Sigmoid colon (tissue), 7 donors: ENCODE data around the gene KCNQ1OT1. TPM values are rescaled to one million over a fixed set of nuclear protein-coding genes. Genes with fewer than 3 reads are reported as not detected.

Experiments
- DNase-seq: peaks from one replicate; pipeline ENCODE4 v3.0.0-alpha.2; 2019
- H3K27ac ChIP-seq, 4 donors: fragments of 200-600 bp; sonication (generic); one replicate each; pipeline ENCODE4 v1.5.1; 2016 to 2019; ENCODE audit warnings: mild to moderate bottlenecking in 1 of 4
- H3K27me3 ChIP-seq, 3 donors: fragments of 200-600 bp; sonication (generic); one replicate each; pipeline ENCODE4 v1.5.1; 2019; ENCODE audit warnings: mild to moderate bottlenecking in 1 of 3
- H3K36me3 ChIP-seq, 4 donors: fragments of 200-600 bp; sonication (generic); one replicate each; pipeline ENCODE4 v1.5.1; 2016 to 2019
- H3K4me1 ChIP-seq, 4 donors: fragments of 200-600 bp; sonication (generic); one replicate each; pipeline ENCODE4 v1.5.1; 2017 to 2019
- H3K4me3 ChIP-seq, 4 donors: fragments of 200-600 bp; sonication (generic); one replicate each; pipeline ENCODE4 v1.5.1; 2017 to 2019; ENCODE audit warnings: mild to moderate bottlenecking in 2 of 4, moderate library complexity in 1 of 4
- H3K9me3 ChIP-seq, 4 donors: fragments of 200-600 bp in 3 of 4; sonication (generic) in 3 of 4; one replicate each; pipeline versions ENCODE4 v1.5.1 to v1.6.1; 2013 to 2019
- CTCF ChIP-seq, 4 experiments: fragments of 450-650 bp in 3 of 4; fragments of 200-600 bp in 1 of 4; IDR thresholded peaks; one replicate each; pipeline ENCODE4 v1.5.1; 2016 to 2019; ENCODE audit warnings: antibody characterized with exemption in 4 of 4, mild to moderate bottlenecking in 3 of 4, moderate library complexity in 2 of 4
- EP300 ChIP-seq, 4 donors: sonication (generic); formaldehyde crosslinking; IDR thresholded peaks; one replicate each; pipeline ENCODE4 v1.6.1; 2017; ENCODE audit warnings: antibody characterized with exemption in 4 of 4
- POLR2A ChIP-seq, 2 donors: fragments of 450-650 bp; IDR thresholded peaks; one replicate each; pipeline ENCODE4 v1.6.1; 2016; ENCODE audit warnings: antibody characterized with exemption in 2 of 2, mild to moderate bottlenecking in 2 of 2, moderate library complexity in 2 of 2
- POLR2AphosphoS5 ChIP-seq, 4 donors: sonication (generic); formaldehyde crosslinking; IDR thresholded peaks; one replicate each; pipeline ENCODE4 v1.6.1; 2017; ENCODE audit warnings: antibody characterized with exemption in 4 of 4
- WGBS, 2 donors: extraction: QIAGEN DNeasy Blood & Tissue Kit; methylation state at CpG; one replicate each; pipeline ENCODE4 v1.1.7; 2013; 5-methylcytosine and 5-hydroxymethylcytosine counted together
- intact Hi-C: fragments of 100-400 bp; cut with DNase I; formaldehyde crosslinking; loops from one replicate; pipeline ENCODE4 v1.15.1; 2023
- polyA plus RNA-seq, 3 donors: library from polyadenylated mRNA; stranded (reverse); fragments of 200-250 nt; gene quantifications; one replicate each; pipeline ENCODE4 v1.2.3, GENCODE V29; 2013
- total RNA-seq, 4 donors: library from RNA; depleted of rRNA; stranded (reverse); fragments of >200 nt; gene quantifications; one replicate each; pipeline ENCODE4 v1.1.0, GENCODE V29; 2016
- donor health status: healthy with polysubstance abuse.
- donor health status: Bipolar disorder and iron deficiency.
- donor health status: healthy.

The KCNQ1OT1 gene
- total and polyA plus RNA-seq, 7 donors, result under 0.01 to 3.6 (median 0.99) TPM

GRCh38 chr11:2570841-2571597, 128.8 kb downstream of the KCNQ1OT1 start:
- Histone ChIP-seq H3K36me3 (no peaks in the 10 kb centered on the region), H3K4me3 (no peak overlapping the region), H3K27me3 (no peaks in the 10 kb centered on the region), H3K27ac (no peak overlapping the region), H3K4me1 (no peaks in the 10 kb centered on the region), H3K9me3 (no peaks in the 10 kb centered on the region)
- WGBS, 2 donors, result 94 to 96% methylated on average over 25 of the region's 25 CpGs
- intact Hi-C loops, result loop anchor here (10.0 kb wide), 1 partner anchor 226 kb away; no protein-coding TSS in a partner anchor
- no peak for TF ChIP-seq EP300 (IDR thresholded peaks at IDR 0.05)
- TF ChIP-seq POLR2AphosphoS5 (IDR thresholded peaks at IDR 0.05), result no peak
- TF ChIP-seq POLR2A (IDR thresholded peaks at IDR 0.05), result no peak
- no peak for TF ChIP-seq CTCF (IDR thresholded peaks at IDR 0.05)
- peak; percentile 56 for DNase-seq

- DNase-seq, result peak; percentile 56
- H3K4me3 ChIP-seq, result no peak overlapping the region
- no peaks in the 10 kb centered on the region for H3K36me3 ChIP-seq
- TF ChIP-seq POLR2A (IDR thresholded peaks at IDR 0.05) (no peak), POLR2AphosphoS5 (IDR thresholded peaks at IDR 0.05) (no peak), CTCF (IDR thresholded peaks at IDR 0.05) (no peak), EP300 (IDR thresholded peaks at IDR 0.05) (no peak)
- H3K27me3 ChIP-seq, result no peaks in the 10 kb centered on the region
- 97% methylated on average over 26 of the region's 26 CpGs for WGBS, 2 donors
- H3K9me3 ChIP-seq, result no peaks in the 10 kb centered on the region
- intact Hi-C loops, result loop anchor here (10.0 kb wide), 1 partner anchor 226 kb away; no protein-coding TSS in a partner anchor
- no peaks in the 10 kb centered on the region for H3K4me1 ChIP-seq
- H3K27ac ChIP-seq, result no peak overlapping the region
Observed at GRCh38 chr11:2570211-2570811, 129.5 kb downstream of the KCNQ1OT1 start.

GRCh38 chr11:2569731-2570210, 130.0 kb downstream of the KCNQ1OT1 start:
- no peaks in the 10 kb centered on the region for H3K4me1 ChIP-seq
- DNase-seq, result peak; percentile 52
- no peak overlapping the region for H3K27ac ChIP-seq
- H3K9me3 ChIP-seq, result no peaks in the 10 kb centered on the region
- WGBS, 2 donors, result 95 to 96% methylated on average over 10 of the region's 10 CpGs
- no peaks in the 10 kb centered on the region for H3K36me3 ChIP-seq
- H3K4me3 ChIP-seq, result no peak overlapping the region
- TF ChIP-seq POLR2AphosphoS5 (IDR thresholded peaks at IDR 0.05), result no peak
- no peak for TF ChIP-seq POLR2A (IDR thresholded peaks at IDR 0.05)
- TF ChIP-seq CTCF (IDR thresholded peaks at IDR 0.05), result no peak
- no peak for TF ChIP-seq EP300 (IDR thresholded peaks at IDR 0.05)
- intact Hi-C loops, result loop anchor here (10.0 kb wide), 1 partner anchor 225 kb away; no protein-coding TSS in a partner anchor
- H3K27me3 ChIP-seq, result no peaks in the 10 kb centered on the region

- Histone ChIP-seq H3K4me3 (no peak overlapping the region), H3K36me3 (no peaks in the 10 kb centered on the region), H3K9me3 (no peaks in the 10 kb centered on the region), H3K27me3 (no peaks in the 10 kb centered on the region), H3K27ac (no peak overlapping the region), H3K4me1 (no peaks in the 10 kb centered on the region)
- TF ChIP-seq POLR2AphosphoS5 (IDR thresholded peaks at IDR 0.05) (no peak), POLR2A (IDR thresholded peaks at IDR 0.05) (no peak), EP300 (IDR thresholded peaks at IDR 0.05) (no peak), CTCF (IDR thresholded peaks at IDR 0.05) (no peak)
- intact Hi-C loops, result no loop called here
- DNase-seq, result peak; percentile 60
- WGBS, 2 donors, result 79 to 91% methylated on average over 14 of the region's 14 CpGs
Observed at GRCh38 chr11:2569321-2569721, 130.5 kb downstream of the KCNQ1OT1 start.
